Keratinocyte (primary cell): ENCODE measurements around the gene GRIPAP1. TPM values are rescaled to one million over a fixed set of nuclear protein-coding genes. Genes with fewer than 3 reads are reported as not detected.
A peak's percentile ranks its signal among the peaks of the same experiment; 100 is the strongest.

Experiments used
- DNase-seq: peaks from one replicate; pipeline ENCODE4 v3.0.0-alpha.2; 2011; ENCODE audit warnings: low read depth, missing footprints, low spot score
- FAIRE-seq: peaks from 2 replicates; lab custom pipeline; 2011; peaks lifted over from hg19 to GRCh38; lab: Jason Lieb, UNC
- H2AFZ ChIP-seq: 2 replicates; pipeline ENCODE4 v1.6.0; 2012; ENCODE audit warnings: low read length, control low read depth, inconsistent platforms; ENCODE audit not compliant: control insufficient read depth
- H3K27ac ChIP-seq: 2 replicates; pipeline ENCODE4 v1.5.1; 2011; ENCODE audit warnings: low read length; ENCODE audit not compliant: control insufficient read depth, insufficient read depth
- H3K27me3 ChIP-seq: 3 replicates; pipeline ENCODE4 v1.6.0; 2011; ENCODE audit warnings: low read length; ENCODE audit not compliant: control insufficient read depth, insufficient read depth; ENCODE audit errors: extremely low read depth
- H3K36me3 ChIP-seq, 2 experiments: 2 replicates in 1 of 2; 3 replicates in 1 of 2; pipeline ENCODE4 v1.5.1; 2011; ENCODE audit warnings: low read length in 2 of 2, mild to moderate bottlenecking in 1 of 2; ENCODE audit not compliant: control insufficient read depth in 2 of 2, insufficient read depth in 2 of 2; ENCODE audit errors: extremely low read depth in 1 of 2
- H3K4me1 ChIP-seq: 3 replicates; pipeline ENCODE4 v1.5.1; 2011; ENCODE audit warnings: low read length; ENCODE audit not compliant: control insufficient read depth, insufficient read depth; ENCODE audit errors: extremely low read depth
- H3K4me2 ChIP-seq: 3 replicates; pipeline ENCODE4 v1.6.0; 2011; ENCODE audit warnings: low read depth, low read length; ENCODE audit not compliant: control insufficient read depth, insufficient read depth; ENCODE audit errors: extremely low read depth
- H3K4me3 ChIP-seq, 3 experiments: fragments of 200-600 bp in 1 of 3; sonication (generic) in 1 of 3; 2 replicates in 2 of 3; 3 replicates in 1 of 3; pipeline ENCODE4 v1.5.1; 2011 to 2016; ENCODE audit warnings: low read length in 3 of 3, mild to moderate bottlenecking in 3 of 3, control low read depth in 2 of 3, inconsistent platforms in 1 of 3, low read depth in 1 of 3, mixed read lengths in 1 of 3, mixed run types in 1 of 3, moderate library complexity in 1 of 3; ENCODE audit not compliant: control insufficient read depth in 2 of 3, insufficient read depth in 2 of 3; ENCODE audit errors: extremely low read depth in 1 of 3
- H3K79me2 ChIP-seq: 2 replicates; pipeline ENCODE4 v1.6.0; 2012; ENCODE audit warnings: low read length; ENCODE audit not compliant: control insufficient read depth, insufficient read depth
- H3K9ac ChIP-seq: 3 replicates; pipeline ENCODE4 v1.6.0; 2011; ENCODE audit warnings: low read length; ENCODE audit not compliant: control insufficient read depth, insufficient read depth; ENCODE audit errors: extremely low read depth
- H3K9me1 ChIP-seq: 3 replicates; pipeline ENCODE4 v1.6.0; 2011; ENCODE audit warnings: low read length; ENCODE audit not compliant: control insufficient read depth, insufficient read depth; ENCODE audit errors: extremely low read depth
- H3K9me3 ChIP-seq: 2 replicates; pipeline ENCODE4 v1.5.1; 2012; ENCODE audit warnings: low read depth, low read length; ENCODE audit not compliant: control insufficient read depth
- H4K20me1 ChIP-seq: 3 replicates; pipeline ENCODE4 v1.6.0; 2011; ENCODE audit warnings: low read length; ENCODE audit not compliant: control insufficient read depth, insufficient read depth; ENCODE audit errors: extremely low read depth
- CTCF ChIP-seq, 3 experiments: IDR thresholded peaks in 1 of 3; conservative IDR thresholded peaks in 1 of 3; optimal IDR thresholded peaks in 1 of 3; 2 replicates in 2 of 3; 3 replicates in 1 of 3; pipeline versions ENCODE3 to v1.5.1; 2011; ENCODE audit warnings: low read length in 3 of 3, mild to moderate bottlenecking in 3 of 3, moderate library complexity in 2 of 3, control low read depth in 1 of 3, inconsistent platforms in 1 of 3; ENCODE audit not compliant: insufficient read depth in 2 of 3; ENCODE audit errors: extremely low read depth in 1 of 3
- EZH2 ChIP-seq: IDR thresholded peaks from one replicate; pipeline ENCODE4 v1.6.1; 2012; ENCODE audit warnings: inconsistent platforms, mild to moderate bottlenecking, low read length, moderate library complexity
- dilution Hi-C: fragments of 300-500 bp; cut with MboI; formaldehyde crosslinking; loops from one replicate; pipeline ENCODE4 v1.7.0; 2020; ENCODE audit warnings: low sequenced_read_pairs; ENCODE audit not compliant: extremely low pct_ligation_motif_present
- polyA plus RNA-seq, 5 experiments: library from polyadenylated mRNA; depleted of rRNA in 3 of 5; stranded (reverse) in 3 of 5; stranded (forward) in 1 of 5; unstranded in 1 of 5; fragments of >200 nt; gene quantifications; 1 replicate in 1 of 5; 2 replicates in 3 of 5; 3 replicates in 1 of 5; pipeline versions ENCODE4 v1.2.1 to v1.2.3, GENCODE V29; 2011 to 2012; ENCODE audit warnings: missing spikeins in 2 of 5, low read depth in 1 of 5, low replicate concordance in 1 of 5

GRIPAP1 gene
- polyA plus RNA-seq, 1 donor (not counting 4 experiments of a cell fraction or from before 2014, with no cell fraction given), result 23.0 TPM

GRCh38 chrX:49039598-49040375, 37.7 kb upstream of the GRIPAP1 start:
- H3K4me2 ChIP-seq, result peak overlapping the region; percentile 77
- peaks cover 20% of the 10 kb centered on the region for H3K4me1 ChIP-seq
- H3K4me3 ChIP-seq, result peak overlapping the region; percentile 9 to 52 (median 39)
- dilution Hi-C loops, result no loop called here
- H2AFZ ChIP-seq, result no peak overlapping the region
- H3K79me2 ChIP-seq, result peaks cover 27% of the 10 kb centered on the region
- peak overlapping the region; percentile 44 for H3K9ac ChIP-seq
- H3K27ac ChIP-seq, result peak overlapping the region; percentile 70
- H3K9me1 ChIP-seq, result no peaks in the 10 kb centered on the region
- H3K27me3 ChIP-seq, result no peaks in the 10 kb centered on the region
- H4K20me1 ChIP-seq, result no peaks in the 10 kb centered on the region
- peak; percentile 17 for FAIRE-seq
- H3K9me3 ChIP-seq, result no peaks in the 10 kb centered on the region
- peak; percentile 66 for DNase-seq
- TF ChIP-seq EZH2 (no peak), CTCF (optimal IDR thresholded peaks at IDR 0.05 in 1 of 3, IDR thresholded peaks at IDR 0.05 in 1 of 3, conservative IDR thresholded peaks at IDR 0.05 in 1 of 3; ENCODE audit: extremely low read depth in 1 of 3, insufficient read depth in 2 of 3, low read length in 3 of 3) (peak in 1 of 3 experiments; percentile 6)
- peaks cover 4 to 26% of the 10 kb centered on the region in 2 experiments for H3K36me3 ChIP-seq

- H3K79me2 ChIP-seq, result peaks cover 27% of the 10 kb centered on the region
- H3K9ac ChIP-seq, result no peak overlapping the region
- no peaks in the 10 kb centered on the region for H3K9me3 ChIP-seq
- H3K36me3 ChIP-seq, result peaks cover 12 to 29% of the 10 kb centered on the region in 2 experiments
- H3K4me2 ChIP-seq, result no peak overlapping the region
- DNase-seq (no peak), FAIRE-seq (no peak)
- H3K4me3 ChIP-seq, result no peak overlapping the region
- H3K27me3 ChIP-seq, result no peaks in the 10 kb centered on the region
- no peak overlapping the region for H2AFZ ChIP-seq
- no peak overlapping the region for H3K27ac ChIP-seq
- TF ChIP-seq EZH2, result no peak
- H3K4me1 ChIP-seq, result peaks cover 16% of the 10 kb centered on the region
- dilution Hi-C loops, result no loop called here
- H4K20me1 ChIP-seq, result no peaks in the 10 kb centered on the region
- no peaks in the 10 kb centered on the region for H3K9me1 ChIP-seq
Observed at GRCh38 chrX:49037883-49038475, 35.9 kb upstream of the GRIPAP1 start.
